ENCODE measurements around the gene WWOX.
"Not testable (repeated sequence)": the region's sequence is repeated elsewhere in the genome, so short reads cannot be mapped to it uniquely, and the experiment has no call there.

The WWOX gene

GRCh38 chr16:79211586-79211985 lies 1112.1 kb downstream of the WWOX start:
- no peak for DNase-seq (ENCODE audit: low read depth in 2 of 2, low spot score in 1 of 2)

GRCh38 chr16:79212114-79212791 lies 1112.8 kb downstream of the WWOX start:
- DNase-seq (ENCODE audit: low read depth in 2 of 2, low spot score in 1 of 2) = no peak

DNA sequence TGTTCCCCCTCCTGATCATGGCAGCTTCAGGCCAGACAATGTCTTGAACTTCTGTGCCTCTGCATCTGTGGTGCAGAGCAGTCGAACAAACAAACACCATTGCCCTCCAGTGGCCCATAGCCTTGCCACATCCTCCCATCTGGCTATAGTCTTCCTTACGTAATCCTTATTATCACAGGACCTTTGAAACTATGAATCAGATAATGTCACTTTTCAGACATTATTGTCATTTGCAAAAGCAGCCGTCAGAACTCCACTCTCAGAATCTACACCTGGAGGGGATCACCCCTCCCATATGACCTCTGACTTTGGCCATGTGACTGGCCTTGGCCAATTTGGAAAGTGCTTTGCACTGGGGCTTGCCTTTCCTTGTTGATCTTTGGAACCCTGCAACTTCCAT lies 1113.8 kb downstream of the WWOX start:
- no peak for DNase-seq (ENCODE audit: low read depth in 2 of 2, low spot score in 1 of 2)

- no peak for DNase-seq (ENCODE audit: low read depth in 2 of 2, low spot score in 1 of 2)
Observed at GRCh38 chr16:79215289-79215688, 1115.8 kb downstream of the WWOX start.

- DNase-seq (ENCODE audit: low read depth in 2 of 2, low spot score in 1 of 2) = no peak
Observed at GRCh38 chr16:79217375-79218011, 1118.0 kb downstream of the WWOX start.

DNA sequence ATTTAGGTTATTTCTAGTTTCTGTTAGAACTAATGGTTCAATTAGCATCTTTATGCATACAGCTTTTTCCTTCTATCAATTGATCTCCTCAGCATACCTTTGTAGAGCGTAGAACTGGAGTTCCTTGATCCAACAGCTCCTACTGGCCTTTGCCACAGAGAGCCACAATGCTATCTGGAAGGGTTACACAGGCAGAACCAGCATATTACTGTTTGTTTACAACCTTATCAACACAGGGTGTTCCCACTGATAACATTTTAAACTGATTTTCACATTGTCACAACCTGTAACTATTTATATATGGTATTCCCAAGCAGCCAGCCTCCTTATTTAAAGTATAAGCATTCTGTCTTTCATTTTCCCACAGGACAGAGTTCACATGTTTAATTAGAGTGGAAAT lies 1118.9 kb downstream of the WWOX start:
- DNase-seq (ENCODE audit: low read depth in 2 of 2, low spot score in 1 of 2) = no peak

DNA sequence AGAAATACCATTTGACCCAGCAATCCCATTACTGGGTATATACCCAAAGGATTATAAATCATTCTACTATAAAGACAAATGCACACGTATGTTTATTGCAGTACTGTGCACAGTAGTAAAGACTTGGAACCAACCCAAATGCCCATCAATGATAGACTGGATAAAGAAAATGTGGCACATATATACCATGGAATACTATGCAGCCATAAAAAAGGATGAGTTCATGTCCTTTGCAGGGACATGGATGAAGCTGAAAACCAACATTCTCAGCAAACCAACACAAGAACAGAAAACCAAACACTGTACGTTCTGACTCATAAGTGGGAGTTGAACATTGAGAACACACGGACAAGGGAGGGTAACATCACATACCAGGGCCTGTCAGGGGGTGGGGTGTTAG lies 1126.5 kb downstream of the WWOX start:
- DNase-seq (ENCODE audit: low read depth in 2 of 2, low spot score in 1 of 2) = not testable (repeated sequence)

- no peak for DNase-seq (ENCODE audit: low read depth in 2 of 2, low spot score in 1 of 2)
Observed at GRCh38 chr16:79229361-79229760, 1129.9 kb downstream of the WWOX start.

DNA sequence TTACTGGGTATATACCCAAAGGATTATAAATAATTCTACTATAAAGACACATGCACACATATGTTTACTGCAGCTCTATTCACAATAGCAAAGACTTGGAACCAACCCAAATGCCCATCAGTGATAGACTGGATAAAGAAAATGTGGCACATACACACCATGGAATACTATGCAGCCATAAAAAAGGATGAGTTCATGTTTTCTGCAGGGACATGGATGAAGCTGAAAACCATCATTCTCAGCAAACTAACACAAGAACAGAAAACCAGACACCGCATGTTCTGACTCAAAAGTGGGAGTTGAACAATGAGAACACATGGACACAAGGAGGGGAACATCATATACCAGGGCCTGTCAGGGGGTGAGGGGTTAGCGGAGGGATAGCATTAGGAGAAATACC lies 1146.2 kb downstream of the WWOX start:
- DNase-seq (ENCODE audit: low read depth in 2 of 2, low spot score in 1 of 2) = not testable (repeated sequence)

GRCh38 chr16:79247386-79247785 lies 1147.9 kb downstream of the WWOX start:
- no peak for DNase-seq (ENCODE audit: low read depth in 2 of 2, low spot score in 1 of 2)

DNA sequence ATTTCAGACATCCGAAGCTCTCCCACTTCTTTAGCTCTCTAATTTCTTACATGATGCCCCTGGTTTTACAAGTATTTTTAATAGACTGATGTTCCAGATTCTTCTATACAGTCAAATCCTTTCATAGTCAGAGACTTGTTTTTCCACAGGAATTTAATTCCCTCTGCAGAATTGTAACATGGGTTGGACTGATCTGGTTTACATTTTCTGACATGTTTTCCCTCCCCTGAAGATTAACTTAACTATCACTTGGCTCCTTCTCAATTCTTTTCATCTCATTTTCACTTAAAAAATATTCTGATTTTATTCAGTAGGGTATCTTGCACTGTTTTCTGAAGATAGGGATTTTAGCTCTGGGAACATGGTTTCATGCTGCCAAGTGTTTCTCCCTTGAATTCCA lies 1148.9 kb downstream of the WWOX start:
- DNase-seq (ENCODE audit: low read depth in 2 of 2, low spot score in 1 of 2) = no peak

GRCh38 chr16:79250502-79251098 lies 1151.1 kb downstream of the WWOX start:
- no peak for DNase-seq (ENCODE audit: low read depth in 2 of 2, low spot score in 1 of 2)

- no peak for DNase-seq (ENCODE audit: low read depth in 2 of 2, low spot score in 1 of 2)
Observed at GRCh38 chr16:79253100-79253631, 1153.7 kb downstream of the WWOX start.

DNA sequence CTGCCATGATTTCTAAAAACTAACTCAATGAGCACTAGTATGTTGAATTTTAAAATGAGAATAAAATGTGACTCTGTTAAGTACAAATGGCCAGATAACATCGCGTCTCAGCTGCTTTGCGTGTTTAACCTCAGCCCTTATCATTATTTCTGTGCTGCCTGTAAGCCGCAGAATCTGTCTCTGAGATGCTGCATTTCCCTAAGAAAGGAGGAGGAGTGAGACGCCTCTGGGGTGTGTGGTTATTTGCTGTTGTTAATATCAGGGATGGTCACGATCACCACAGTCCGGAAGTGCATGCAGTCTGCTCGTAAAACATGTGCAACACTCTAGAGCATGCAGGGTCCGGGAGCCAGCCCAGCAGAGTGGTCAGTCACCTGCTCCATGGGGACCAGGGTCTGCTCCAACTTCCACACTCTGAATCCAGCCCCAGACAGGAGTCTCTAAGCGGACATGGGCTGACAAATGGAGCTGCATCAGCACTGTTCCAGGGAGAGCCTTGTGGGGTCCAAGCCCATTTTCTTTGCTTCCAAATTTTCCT lies 1158.6 kb downstream of the WWOX start:
- no peak for DNase-seq (ENCODE audit: low read depth in 2 of 2, low spot score in 1 of 2)

DNA sequence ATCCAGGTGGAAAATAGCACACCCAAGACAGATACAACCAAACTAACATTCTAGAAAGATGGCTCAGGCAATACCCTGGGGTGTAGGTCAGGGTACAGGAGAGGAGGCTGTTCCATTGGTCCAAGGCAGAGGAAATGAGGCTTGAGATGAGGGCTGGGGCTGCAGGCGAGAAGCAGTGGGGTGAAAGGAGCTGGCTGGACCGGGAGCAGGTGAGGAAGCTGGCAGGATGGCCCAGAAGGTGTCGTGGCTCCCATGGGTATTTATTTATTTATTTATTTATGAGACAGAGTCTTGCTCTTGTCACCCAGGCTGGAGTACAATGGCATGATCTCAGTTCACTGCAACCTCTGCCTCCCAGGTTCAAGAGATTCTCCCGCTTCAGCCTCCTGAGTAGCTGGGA lies 1161.4 kb downstream of the WWOX start:
- DNase-seq (ENCODE audit: low read depth in 2 of 2, low spot score in 1 of 2) = not testable (repeated sequence)

DNA sequence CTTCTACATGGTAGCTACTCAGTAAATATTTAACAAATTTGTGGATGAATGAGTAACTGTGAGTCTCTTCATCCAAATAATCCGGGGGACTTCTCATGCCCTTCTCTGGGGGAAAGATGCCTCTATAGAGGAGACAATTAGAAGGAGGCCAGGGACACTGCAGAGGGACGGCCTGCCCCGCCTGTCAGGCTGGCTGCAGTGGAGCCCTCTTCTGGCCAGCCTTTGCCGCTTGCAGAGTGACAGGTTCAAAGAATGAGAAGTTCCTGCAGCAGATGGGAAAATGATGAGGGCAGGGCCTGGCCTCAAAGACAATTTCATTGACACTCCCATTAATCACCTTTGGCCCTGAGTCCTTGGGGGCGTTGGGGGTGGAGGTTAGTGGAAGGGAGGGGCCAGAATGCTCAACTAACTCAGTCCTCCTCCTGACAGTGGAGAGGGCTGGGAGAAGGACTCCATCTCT lies 1162.1 kb downstream of the WWOX start:
- DNase-seq (ENCODE audit: low read depth in 2 of 2, low spot score in 1 of 2) = no peak

DNA sequence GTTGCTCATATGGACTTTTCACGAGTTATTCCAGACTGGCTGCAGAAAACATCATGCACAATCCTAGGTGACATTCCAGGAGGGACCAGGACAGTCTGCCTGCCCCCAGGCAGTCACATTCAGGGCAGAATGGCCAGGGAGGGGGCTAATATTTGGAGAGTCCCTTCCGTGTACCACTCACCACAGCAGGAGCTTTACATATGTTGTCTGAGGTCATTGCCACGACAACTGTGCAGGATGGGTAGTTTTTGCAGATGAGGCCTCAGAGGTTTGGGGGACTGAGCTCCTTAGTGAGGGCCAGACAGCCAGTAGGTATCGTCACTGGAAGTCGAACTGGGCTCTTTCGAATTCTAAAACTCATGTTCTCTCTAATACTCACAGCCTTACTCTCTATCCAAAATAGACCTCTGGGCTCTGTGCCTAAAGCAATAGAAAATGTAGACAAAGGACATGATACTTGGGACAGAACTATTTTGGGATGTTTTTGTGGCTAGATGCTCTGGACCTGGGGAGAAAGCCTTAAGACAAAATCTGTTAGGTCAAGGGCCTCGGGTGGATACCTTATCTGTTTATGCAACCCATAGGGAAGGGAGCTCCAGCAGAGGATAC lies 1162.6 kb downstream of the WWOX start:
- DNase-seq (ENCODE audit: low read depth in 2 of 2, low spot score in 1 of 2) = no peak
